ENCODE results near the gene WDR46.

GRCh38 chr6:33237741-33238140 is 51.3 kb downstream of the WDR46 start:
- TF ChIP-seq, protein P1, sequence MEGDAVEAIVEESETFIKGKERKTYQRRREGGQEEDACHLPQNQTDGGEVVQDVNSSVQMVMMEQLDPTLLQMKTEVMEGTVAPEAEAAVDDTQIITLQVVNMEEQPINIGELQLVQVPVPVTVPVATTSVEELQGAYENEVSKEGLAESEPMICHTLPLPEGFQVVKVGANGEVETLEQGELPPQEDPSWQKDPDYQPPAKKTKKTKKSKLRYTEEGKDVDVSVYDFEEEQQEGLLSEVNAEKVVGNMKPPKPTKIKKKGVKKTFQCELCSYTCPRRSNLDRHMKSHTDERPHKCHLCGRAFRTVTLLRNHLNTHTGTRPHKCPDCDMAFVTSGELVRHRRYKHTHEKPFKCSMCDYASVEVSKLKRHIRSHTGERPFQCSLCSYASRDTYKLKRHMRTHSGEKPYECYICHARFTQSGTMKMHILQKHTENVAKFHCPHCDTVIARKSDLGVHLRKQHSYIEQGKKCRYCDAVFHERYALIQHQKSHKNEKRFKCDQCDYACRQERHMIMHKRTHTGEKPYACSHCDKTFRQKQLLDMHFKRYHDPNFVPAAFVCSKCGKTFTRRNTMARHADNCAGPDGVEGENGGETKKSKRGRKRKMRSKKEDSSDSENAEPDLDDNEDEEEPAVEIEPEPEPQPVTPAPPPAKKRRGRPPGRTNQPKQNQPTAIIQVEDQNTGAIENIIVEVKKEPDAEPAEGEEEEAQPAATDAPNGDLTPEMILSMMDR (IDR thresholded peaks at IDR 0.05; ENCODE audit: poor library complexity, severe bottlenecking) = no peak
- TF ChIP-seq POLR2AphosphoS5 (IDR thresholded peaks at IDR 0.05) (no peak), EZH2 (IDR thresholded peaks at IDR 0.05; ENCODE audit: borderline replicate concordance, insufficient read depth, low read length, poor library complexity, severe bottlenecking) (no peak), TAF1 (IDR thresholded peaks at IDR 0.05; ENCODE audit: low read depth) (no peak), REST (IDR thresholded peaks at IDR 0.05; ENCODE audit: borderline replicate concordance) (no peak), EP300 (conservative IDR thresholded peaks at IDR 0.05; ENCODE audit: poor library complexity, severe bottlenecking) (no peak), RAD21 (conservative IDR thresholded peaks at IDR 0.05) (no peak), MXI1 (conservative IDR thresholded peaks at IDR 0.05; ENCODE audit: poor library complexity, severe bottlenecking) (no peak), SMC3 (conservative IDR thresholded peaks at IDR 0.05; ENCODE audit: poor library complexity) (no peak)
